Breast epithelium (tissue), 3 donors: ENCODE results near the gene NINJ2.

Source experiments
- POLR2A ChIP-seq: fragments of 450-650 bp; IDR thresholded peaks from one replicate; pipeline ENCODE4 v1.6.1; 2016; ENCODE audit warnings: antibody characterized with exemption, mild to moderate bottlenecking, moderate library complexity
- TF ChIP-seq, protein P1 (sequence below), 3 donors: fragments of 450-650 bp; IDR thresholded peaks; one replicate each; pipeline ENCODE4 v1.5.1; 2016 to 2017; ENCODE audit warnings: antibody characterized with exemption in 3 of 3, mild to moderate bottlenecking in 3 of 3, moderate library complexity in 3 of 3

- TF ChIP-seq, protein P1, sequence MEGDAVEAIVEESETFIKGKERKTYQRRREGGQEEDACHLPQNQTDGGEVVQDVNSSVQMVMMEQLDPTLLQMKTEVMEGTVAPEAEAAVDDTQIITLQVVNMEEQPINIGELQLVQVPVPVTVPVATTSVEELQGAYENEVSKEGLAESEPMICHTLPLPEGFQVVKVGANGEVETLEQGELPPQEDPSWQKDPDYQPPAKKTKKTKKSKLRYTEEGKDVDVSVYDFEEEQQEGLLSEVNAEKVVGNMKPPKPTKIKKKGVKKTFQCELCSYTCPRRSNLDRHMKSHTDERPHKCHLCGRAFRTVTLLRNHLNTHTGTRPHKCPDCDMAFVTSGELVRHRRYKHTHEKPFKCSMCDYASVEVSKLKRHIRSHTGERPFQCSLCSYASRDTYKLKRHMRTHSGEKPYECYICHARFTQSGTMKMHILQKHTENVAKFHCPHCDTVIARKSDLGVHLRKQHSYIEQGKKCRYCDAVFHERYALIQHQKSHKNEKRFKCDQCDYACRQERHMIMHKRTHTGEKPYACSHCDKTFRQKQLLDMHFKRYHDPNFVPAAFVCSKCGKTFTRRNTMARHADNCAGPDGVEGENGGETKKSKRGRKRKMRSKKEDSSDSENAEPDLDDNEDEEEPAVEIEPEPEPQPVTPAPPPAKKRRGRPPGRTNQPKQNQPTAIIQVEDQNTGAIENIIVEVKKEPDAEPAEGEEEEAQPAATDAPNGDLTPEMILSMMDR (IDR thresholded peaks at IDR 0.05): no peak
- no peak for TF ChIP-seq POLR2A
Observed at GRCh38 chr12:517538-517937, 145.7 kb downstream of the NINJ2 start.
